NCI-H1105 (cell line): ENCODE results near the gene PNCK.

Experiments used
- DNase-seq: peaks from one replicate; lab custom pipeline; 2025; lab: John Stamatoyannopoulos, UW

PNCK gene

GRCh38 chrX:153662266-153662665, 11.3 kb downstream of the PNCK start:
- no peak for DNase-seq

- DNase-seq: no peak
Observed at GRCh38 chrX:153659268-153659667, 14.3 kb downstream of the PNCK start.

GRCh38 chrX:153657161-153657560, 16.5 kb downstream of the PNCK start:
- no peak for DNase-seq

- DNase-seq: no peak
Observed at GRCh38 chrX:153653556-153653955, 20.1 kb downstream of the PNCK start.

- DNase-seq: no peak
Observed at GRCh38 chrX:153651540-153652079, 22.0 kb downstream of the PNCK start.

GRCh38 chrX:153650959-153651358, 22.7 kb downstream of the PNCK start:
- DNase-seq: no peak

- DNase-seq: no peak
Observed at GRCh38 chrX:153649915-153650782, 23.5 kb downstream of the PNCK start.

GRCh38 chrX:153649178-153649914, 24.3 kb downstream of the PNCK start:
- no peak for DNase-seq

GRCh38 chrX:153648358-153649177, 25.0 kb downstream of the PNCK start:
- no peak for DNase-seq

- no peak for DNase-seq
Observed at GRCh38 chrX:153647461-153648357, 25.9 kb downstream of the PNCK start.

GRCh38 chrX:153646620-153647373, 26.8 kb downstream of the PNCK start, which contains the start of gene DUSP9:
Gene DUSP9 (plus strand): TSS chrX:153647203. CDS start chrX:153647954, 751 bp downstream.
- no peak for DNase-seq

- DNase-seq: no peak
Observed at GRCh38 chrX:153645921-153646488, 27.6 kb downstream of the PNCK start.

- DNase-seq: no peak
Observed at GRCh38 chrX:153645151-153645550, 28.5 kb downstream of the PNCK start.

GRCh38 chrX:153644356-153645125, 29.1 kb downstream of the PNCK start:
- DNase-seq: peak; percentile 12

GRCh38 chrX:153643431-153644351, 29.9 kb downstream of the PNCK start:
- peak; percentile 29 for DNase-seq

- DNase-seq: peak; percentile 46
Observed at GRCh38 chrX:153642655-153643430, 30.8 kb downstream of the PNCK start.

- peak; percentile 41 for DNase-seq
Observed at GRCh38 chrX:153642051-153642654, 31.5 kb downstream of the PNCK start.
